GM21723 (cell line): ENCODE measurements around the gene PANK1.
A peak's percentile ranks its signal among the peaks of the same experiment; 100 is the strongest.

Experiments used
- ATAC-seq: cut with Tn5 transposase; IDR thresholded peaks from one replicate; pipeline ENCODE4 v1.9.1; 2021; ENCODE audit warnings: mild to moderate bottlenecking, moderate library complexity; ENCODE audit not compliant: unreplicated experiment

PANK1 gene

GRCh38 chr10:89644967-89645741 lies at the start of gene PANK1:
Gene PANK1 (minus strand): TSS chr10:89645242. CDS start chr10:89644891, 351 bp downstream.
- peak; percentile 44 for ATAC-seq

DNA sequence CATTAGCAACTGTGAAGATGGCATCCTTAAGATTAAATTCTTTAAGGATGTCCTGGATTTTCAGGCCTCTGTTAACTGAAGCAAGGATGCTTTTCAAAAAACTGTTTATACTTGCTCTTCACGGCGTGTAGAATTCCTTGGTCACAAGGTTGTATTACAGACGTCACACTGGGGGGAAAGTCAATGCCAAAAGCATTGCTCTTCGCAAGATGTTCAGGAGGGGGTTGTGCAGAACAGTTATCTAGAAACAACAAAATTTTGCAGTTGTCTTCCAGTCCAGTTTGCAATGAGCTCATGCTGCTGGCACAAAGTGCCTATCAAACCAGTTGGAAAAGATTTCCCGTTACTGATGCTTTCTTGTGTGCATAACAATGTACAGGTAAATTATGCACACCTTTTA lies 48.1 kb upstream of the PANK1 start:
- no peak for ATAC-seq

DNA sequence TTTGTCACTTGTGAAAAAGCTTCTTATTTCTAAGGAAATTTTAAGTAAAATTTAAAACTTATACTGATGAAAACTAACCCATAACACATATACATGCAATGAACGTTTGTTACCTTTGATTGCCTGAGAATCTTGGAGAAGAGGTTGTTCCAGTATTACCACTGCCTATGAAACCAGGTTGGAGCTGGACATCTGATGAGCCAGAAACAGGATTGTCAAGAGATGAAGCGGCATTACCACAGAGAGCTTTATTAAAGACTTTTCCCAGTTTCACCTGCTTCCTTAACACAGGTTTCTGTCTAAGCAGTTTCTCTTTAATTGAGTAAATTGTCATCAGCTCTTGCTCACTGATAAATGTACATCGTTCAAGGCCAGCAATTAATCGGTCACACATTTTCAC lies 47.4 kb upstream of the PANK1 start:
- ATAC-seq: no peak

GRCh38 chr10:89690027-89690426 lies 45.0 kb upstream of the PANK1 start:
- ATAC-seq: no peak

- ATAC-seq: no peak
These were observed 40.9 kb upstream of the PANK1 start for GRCh38 chr10:89685936-89686335.

DNA sequence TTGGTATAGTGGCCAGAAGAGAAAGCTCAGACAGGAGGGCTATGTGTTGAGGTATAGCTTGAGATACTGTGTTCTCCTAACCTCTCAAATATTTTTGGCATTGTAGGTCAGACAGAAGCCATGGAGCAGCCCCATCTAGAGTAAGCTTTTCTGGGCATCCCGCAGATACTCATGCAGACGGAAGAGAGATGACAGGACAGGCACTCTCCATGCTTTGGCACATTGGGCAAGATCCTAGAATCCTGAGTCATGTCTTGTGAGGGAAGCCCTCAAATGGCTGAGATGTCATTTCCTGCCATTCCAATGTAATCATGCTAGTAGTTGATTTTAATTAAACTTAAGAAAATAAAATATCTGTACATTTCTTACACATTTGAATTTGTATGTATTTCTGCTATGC lies 39.6 kb upstream of the PANK1 start:
- ATAC-seq: no peak

GRCh38 chr10:89683883-89684282 lies 38.8 kb upstream of the PANK1 start:
- no peak for ATAC-seq

DNA sequence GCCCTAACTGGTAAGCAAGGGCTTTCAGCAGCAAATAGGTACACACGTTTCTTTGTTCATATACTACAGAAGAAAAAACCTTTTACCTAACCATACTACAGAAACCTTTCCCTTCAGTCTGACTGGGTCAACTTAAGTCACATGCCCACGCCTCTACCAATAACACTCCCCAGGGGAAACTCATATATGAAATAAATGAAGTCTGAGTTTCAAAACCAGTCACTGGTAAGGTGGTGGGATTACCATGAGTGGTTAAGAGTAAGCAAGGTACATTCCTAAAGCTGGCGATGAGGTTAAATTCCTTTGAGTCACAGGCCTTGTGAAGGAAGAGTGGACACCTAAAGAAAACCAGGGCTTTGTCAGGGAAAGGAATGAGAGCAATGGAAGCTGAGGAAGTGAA lies 34.9 kb upstream of the PANK1 start:
- ATAC-seq: no peak

DNA sequence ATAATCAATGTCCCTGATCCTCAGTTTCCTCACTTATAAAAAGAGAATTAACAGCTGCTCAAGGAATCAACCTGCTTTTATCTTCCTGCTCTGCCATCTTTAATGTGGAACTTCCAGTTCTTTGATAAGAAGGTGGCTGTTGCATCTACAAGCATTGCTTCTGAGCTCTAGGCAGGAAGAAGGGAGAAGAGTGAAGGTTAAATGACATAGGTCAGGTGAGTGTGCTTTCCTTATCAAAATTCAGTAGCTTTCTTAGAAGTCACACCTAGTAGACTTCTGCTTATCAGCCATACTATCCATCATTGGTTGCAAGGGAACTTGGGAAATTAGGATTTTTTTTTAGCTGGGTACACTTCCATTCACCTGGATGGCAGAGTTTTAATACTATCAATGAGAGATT lies 32.3 kb upstream of the PANK1 start:
- no peak for ATAC-seq

DNA sequence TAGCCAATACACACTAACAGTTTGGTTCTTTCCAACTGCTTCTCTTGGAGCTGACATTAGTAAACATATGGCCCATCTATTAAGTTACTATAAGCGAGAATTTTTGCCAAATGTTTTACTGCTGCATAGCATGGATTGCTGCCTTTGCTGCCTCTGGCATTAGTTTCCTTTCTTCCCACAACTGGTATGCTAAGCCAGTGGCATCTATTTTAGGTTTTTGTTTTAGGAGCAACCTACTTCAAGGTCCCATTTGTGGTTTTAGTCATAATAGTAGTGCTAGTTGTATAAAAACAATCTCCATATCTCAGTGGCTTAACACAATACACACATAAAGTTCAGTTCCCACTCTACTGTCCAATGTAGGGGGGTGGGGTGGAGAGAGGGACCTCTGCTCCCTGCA lies 25.9 kb upstream of the PANK1 start:
- no peak for ATAC-seq

- no peak for ATAC-seq
These were observed 24.9 kb upstream of the PANK1 start for GRCh38 chr10:89669985-89670384.

DNA sequence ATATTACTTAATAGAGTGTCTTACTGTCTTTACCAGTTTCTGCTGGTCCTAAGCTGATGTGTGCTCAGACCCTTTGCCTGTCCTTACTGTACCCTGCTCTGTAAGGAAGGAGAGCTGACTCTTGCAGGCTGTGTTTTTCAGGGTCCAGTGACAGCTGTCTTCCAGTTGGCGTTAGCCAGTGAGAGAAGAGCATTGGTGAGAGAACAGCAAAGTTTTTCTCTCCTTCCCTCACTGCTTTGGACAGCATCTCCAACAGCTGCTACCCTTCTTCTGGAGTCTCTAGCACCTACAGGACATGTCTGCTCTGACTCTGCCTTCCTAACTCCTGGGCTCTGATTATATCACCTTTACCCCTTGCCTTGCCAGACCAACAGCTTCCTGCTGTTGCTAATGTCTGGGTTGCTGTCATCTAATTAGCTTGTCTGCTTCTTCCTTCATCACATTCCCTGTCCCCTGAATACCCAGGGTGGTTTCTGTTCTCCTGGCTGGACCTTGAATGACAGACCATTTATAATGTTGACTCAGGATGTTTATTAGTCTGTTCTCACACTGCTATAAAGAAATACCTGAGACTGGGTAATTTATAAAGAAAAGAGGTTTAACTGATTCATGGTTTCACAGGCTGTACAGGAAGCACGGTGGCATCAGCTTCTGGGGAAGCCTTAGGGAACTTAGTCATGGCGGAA lies 23.5 kb upstream of the PANK1 start:
- no peak for ATAC-seq

GRCh38 chr10:89666138-89666537 lies 21.1 kb upstream of the PANK1 start:
- no peak for ATAC-seq

- ATAC-seq: no peak
These were observed 20.3 kb upstream of the PANK1 start for GRCh38 chr10:89665302-89665701.

- ATAC-seq: no peak
These were observed 19.2 kb upstream of the PANK1 start for GRCh38 chr10:89664203-89664602.

GRCh38 chr10:89663144-89663543 lies 18.1 kb upstream of the PANK1 start:
- no peak for ATAC-seq

DNA sequence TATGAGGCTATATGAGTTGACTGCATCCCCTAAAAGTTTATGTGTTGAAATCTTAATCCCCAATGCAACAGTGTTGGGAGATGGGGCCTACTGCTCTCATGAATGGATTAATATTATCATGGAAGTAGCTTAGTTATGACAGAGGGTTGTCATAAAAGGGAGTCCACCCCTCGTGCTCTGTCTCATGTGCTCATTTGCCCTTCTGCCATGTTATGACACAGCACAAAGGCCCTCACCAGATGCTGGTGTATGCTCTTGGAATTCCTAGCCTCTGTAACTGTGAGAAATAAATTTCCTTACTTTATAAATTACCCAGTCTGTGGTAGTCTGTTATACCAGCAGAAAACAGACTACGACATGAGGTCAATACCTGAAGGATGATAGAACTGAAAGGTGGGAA lies 17.6 kb upstream of the PANK1 start:
- no peak for ATAC-seq

DNA sequence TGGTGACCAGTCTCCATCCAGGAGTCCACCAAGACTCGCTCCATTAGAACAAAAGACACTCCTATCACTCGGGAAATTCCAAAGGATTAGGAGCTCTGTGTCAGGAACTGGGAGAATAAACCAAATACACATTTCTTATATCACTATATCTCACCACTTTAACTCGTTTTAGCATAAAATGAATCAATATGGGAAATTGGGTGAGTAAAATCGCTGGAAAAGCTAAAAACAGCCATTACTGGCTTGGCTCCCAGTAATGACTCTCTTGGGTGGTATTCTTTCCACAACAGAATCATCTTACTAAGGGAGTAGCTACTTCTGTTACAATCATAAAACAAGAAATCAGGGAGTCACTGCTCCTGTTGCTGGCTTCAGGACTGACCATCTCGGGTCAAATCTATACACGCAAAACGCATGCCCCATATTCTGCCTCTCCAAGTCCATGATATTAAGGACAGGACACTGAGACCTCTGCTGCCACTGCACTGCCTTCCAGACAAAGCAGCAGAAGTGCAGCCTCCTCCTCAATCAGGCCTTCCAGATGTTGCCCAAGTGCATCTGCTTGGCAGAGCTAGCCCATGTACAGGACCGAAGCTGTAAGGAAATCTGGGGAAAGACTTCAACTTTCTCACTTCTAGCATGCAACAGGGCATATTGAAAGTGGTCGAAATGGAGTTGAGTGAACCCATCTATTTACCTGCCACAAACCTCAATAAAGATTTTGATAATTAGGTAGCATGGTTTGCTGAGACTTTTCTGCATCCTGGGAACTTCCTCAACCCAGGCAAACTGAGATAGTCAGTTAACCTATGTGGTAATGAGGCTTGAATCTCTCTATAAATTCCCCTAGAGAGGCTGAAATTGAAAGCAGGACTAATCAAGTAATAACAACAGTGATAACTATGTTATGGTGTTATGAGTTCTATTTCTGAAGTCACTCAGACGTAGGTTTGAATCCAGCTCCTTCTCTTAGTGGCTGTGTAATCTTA lies 14.4 kb upstream of the PANK1 start:
- ATAC-seq: no peak

GRCh38 chr10:89657302-89657701 lies 12.3 kb upstream of the PANK1 start:
- no peak for ATAC-seq

- no peak for ATAC-seq
These were observed 10.7 kb upstream of the PANK1 start for GRCh38 chr10:89655722-89656121.

DNA sequence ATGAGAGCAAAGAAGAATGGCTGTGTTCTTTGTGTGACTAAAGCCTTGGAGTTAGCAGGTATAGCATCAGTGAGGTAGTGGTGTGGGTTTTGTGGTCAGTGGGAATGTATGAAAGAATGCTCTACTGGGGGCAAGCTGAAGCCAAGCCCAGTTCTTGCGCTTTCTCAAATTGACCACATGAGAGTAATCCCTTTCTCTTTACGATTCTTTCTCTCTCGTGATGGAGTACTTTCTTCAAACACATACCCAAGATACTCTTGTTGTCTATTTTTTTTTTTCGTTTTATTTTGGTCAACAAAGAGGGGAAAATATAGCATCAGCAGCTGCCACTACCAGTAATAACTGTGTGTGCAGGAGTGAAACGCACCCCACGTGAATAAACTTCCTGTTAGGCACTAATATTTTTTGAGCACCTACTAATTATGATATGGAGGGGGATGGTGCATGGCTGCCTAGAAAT lies 8.4 kb upstream of the PANK1 start:
- ATAC-seq: peak; percentile 67
